Measurements from ENCODE around the gene CDA.

DNA sequence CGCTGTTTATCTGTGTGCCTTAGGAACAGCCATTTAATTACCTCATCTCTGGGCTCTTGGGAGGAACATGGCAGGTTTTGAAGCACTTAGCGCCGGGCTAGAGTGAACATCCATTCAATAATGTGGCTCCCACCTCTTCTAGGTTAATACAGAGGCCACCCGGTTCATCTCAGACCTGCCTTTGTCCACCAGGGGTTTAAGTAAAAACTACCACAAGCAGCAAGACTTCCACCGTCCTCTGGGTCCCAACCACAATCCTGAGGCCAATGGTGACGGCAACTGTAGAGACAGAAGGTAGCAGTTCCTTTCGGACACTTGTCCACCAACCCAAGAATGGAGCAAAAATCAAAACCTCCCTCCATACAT is 73.2 kb downstream of the CDA start:
- TF ChIP-seq TCF7L2 (IDR thresholded peaks at IDR 0.05; ENCODE audit: low read depth, low read length) (no peak), CTCF (IDR thresholded peaks at IDR 0.05) (no peak)

Data from Panc1 (cell line).